DOHH2 (cell line): ENCODE results near the gene APLP2.

Experiments
- EZH2phosphoT487 ChIP-seq: fragments of 200-600 bp; sonication (generic); IDR thresholded peaks from 2 replicates; pipeline ENCODE4 v1.6.1; 2017; ENCODE audit warnings: borderline replicate concordance, mild to moderate bottlenecking, antibody characterized with exemption, low read length, moderate library complexity, mixed read lengths
- TF ChIP-seq, protein P1 (sequence below): fragments of 200-600 bp; sonication (generic); IDR thresholded peaks from one replicate; pipeline ENCODE4 v1.5.1; 2014; ENCODE audit warnings: antibody characterized with exemption, mild to moderate bottlenecking, low read depth, low read length; ENCODE audit not compliant: poor library complexity, severe bottlenecking

DNA sequence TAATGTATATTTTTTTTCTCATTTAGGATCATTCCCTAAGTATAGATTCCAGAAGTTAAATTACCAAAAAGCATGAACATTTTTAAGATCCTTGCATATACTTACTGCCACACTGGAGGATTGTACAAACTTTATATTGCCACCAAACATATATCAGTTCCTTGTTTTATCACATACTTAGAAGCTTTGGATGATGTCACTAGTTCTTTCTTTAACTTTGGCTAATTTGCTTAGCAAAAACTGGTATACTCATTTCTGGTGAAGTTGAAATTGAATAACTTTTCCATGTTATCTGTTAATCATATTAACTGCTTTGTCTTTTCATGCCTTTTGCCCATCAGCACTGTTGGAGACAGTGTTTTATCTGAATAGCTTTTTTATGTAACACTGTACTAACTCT, 35.5 kb upstream of the APLP2 start:
- TF ChIP-seq, protein P1, sequence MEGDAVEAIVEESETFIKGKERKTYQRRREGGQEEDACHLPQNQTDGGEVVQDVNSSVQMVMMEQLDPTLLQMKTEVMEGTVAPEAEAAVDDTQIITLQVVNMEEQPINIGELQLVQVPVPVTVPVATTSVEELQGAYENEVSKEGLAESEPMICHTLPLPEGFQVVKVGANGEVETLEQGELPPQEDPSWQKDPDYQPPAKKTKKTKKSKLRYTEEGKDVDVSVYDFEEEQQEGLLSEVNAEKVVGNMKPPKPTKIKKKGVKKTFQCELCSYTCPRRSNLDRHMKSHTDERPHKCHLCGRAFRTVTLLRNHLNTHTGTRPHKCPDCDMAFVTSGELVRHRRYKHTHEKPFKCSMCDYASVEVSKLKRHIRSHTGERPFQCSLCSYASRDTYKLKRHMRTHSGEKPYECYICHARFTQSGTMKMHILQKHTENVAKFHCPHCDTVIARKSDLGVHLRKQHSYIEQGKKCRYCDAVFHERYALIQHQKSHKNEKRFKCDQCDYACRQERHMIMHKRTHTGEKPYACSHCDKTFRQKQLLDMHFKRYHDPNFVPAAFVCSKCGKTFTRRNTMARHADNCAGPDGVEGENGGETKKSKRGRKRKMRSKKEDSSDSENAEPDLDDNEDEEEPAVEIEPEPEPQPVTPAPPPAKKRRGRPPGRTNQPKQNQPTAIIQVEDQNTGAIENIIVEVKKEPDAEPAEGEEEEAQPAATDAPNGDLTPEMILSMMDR: no peak
- TF ChIP-seq EZH2phosphoT487: no peak
